ENCODE measurements around the gene TEAD1.

GRCh38 chr11:12801976-12802375 lies 127.8 kb downstream of the TEAD1 start:
- TF ChIP-seq TCF7L2 (IDR thresholded peaks at IDR 0.05; ENCODE audit: low read depth, low read length) (no peak), BRCA1 (IDR thresholded peaks at IDR 0.05) (no peak), BRCA1 (CRISPR knock-in tag; IDR thresholded peaks at IDR 0.05) (no peak), ZNF639 (CRISPR knock-in tag; conservative IDR thresholded peaks at IDR 0.05 in 1 of 2, IDR thresholded peaks at IDR 0.05 in 1 of 2) (no peak), CTCF (IDR thresholded peaks at IDR 0.05 in 2 of 3, conservative IDR thresholded peaks at IDR 0.05 in 1 of 3; ENCODE audit: insufficient read depth in 2 of 3, low read depth in 1 of 3, low read length in 3 of 3) (no peak), RFX5 (IDR thresholded peaks at IDR 0.05; ENCODE audit: low read depth, low read length) (no peak), ZNF707 (CRISPR knock-in tag; conservative IDR thresholded peaks at IDR 0.05) (no peak), ZNF24 (IDR thresholded peaks at IDR 0.05) (no peak), HDAC6 (IDR thresholded peaks at IDR 0.05; ENCODE audit: low read depth, low read length) (no peak)
